ENCODE results near the gene FABP7. TPM values are rescaled to one million over a fixed set of nuclear protein-coding genes. Genes with fewer than 3 reads are reported as not detected.

FABP7 gene
- total and polyA plus RNA-seq, 2 of the 13 experiments (the other 11 are each of a cell fraction or from before 2014, with no cell fraction given), result not detected

- TF ChIP-seq ATF1 (CRISPR knock-in tag; IDR thresholded peaks at IDR 0.05) (no peak), ZNF563 (CRISPR knock-in tag; IDR thresholded peaks at IDR 0.05) (no peak), GATA4 (IDR thresholded peaks at IDR 0.05; ENCODE audit: borderline replicate concordance, low read depth) (peak; percentile 21; the same call in 1 of the 2 replicates), ZNF44 (CRISPR knock-in tag; IDR thresholded peaks at IDR 0.05) (0 out of 2 replicates have a peak, but pooled peaks have one; percentile 63), ZNF225 (CRISPR knock-in tag; IDR thresholded peaks at IDR 0.05) (no peak), ARNT2 (CRISPR knock-in tag; IDR thresholded peaks at IDR 0.05; ENCODE audit: low read depth) (peak; percentile 46; the same call in 1 of the 2 replicates), ZNF75D (CRISPR knock-in tag; IDR thresholded peaks at IDR 0.05; ENCODE audit: borderline replicate concordance) (no peak), ZSCAN30 (CRISPR knock-in tag; IDR thresholded peaks at IDR 0.05) (0 out of 2 replicates have a peak, but pooled peaks have one; percentile 75), MTA1 (CRISPR knock-in tag; IDR thresholded peaks at IDR 0.05; ENCODE audit: borderline replicate concordance) (no peak; the same call in 1 of the 2 replicates), RBM39 (IDR thresholded peaks at IDR 0.05; ENCODE audit: low read depth, low read length, poor library complexity, severe bottlenecking) (no peak), MLLT10 (CRISPR knock-in tag; IDR thresholded peaks at IDR 0.05) (no peak), RXRB (CRISPR knock-in tag; IDR thresholded peaks at IDR 0.05; ENCODE audit: borderline replicate concordance) (peak; percentile 97), ZNF253 (CRISPR knock-in tag; IDR thresholded peaks at IDR 0.05; ENCODE audit: borderline replicate concordance) (no peak), GPN1 (CRISPR knock-in tag; IDR thresholded peaks at IDR 0.05; ENCODE audit: borderline replicate concordance) (no peak), RBAK (CRISPR knock-in tag; IDR thresholded peaks at IDR 0.05) (no peak), ZNF740 (CRISPR knock-in tag; IDR thresholded peaks at IDR 0.05) (no peak), FOXO4 (CRISPR knock-in tag; conservative IDR thresholded peaks at IDR 0.05) (no peak)
- TF ChIP-seq, protein P1, sequence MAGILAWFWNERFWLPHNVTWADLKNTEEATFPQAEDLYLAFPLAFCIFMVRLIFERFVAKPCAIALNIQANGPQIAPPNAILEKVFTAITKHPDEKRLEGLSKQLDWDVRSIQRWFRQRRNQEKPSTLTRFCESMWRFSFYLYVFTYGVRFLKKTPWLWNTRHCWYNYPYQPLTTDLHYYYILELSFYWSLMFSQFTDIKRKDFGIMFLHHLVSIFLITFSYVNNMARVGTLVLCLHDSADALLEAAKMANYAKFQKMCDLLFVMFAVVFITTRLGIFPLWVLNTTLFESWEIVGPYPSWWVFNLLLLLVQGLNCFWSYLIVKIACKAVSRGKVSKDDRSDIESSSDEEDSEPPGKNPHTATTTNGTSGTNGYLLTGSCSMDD (CRISPR knock-in tag; IDR thresholded peaks at IDR 0.05), result no peak
- TF ChIP-seq, protein P2, sequence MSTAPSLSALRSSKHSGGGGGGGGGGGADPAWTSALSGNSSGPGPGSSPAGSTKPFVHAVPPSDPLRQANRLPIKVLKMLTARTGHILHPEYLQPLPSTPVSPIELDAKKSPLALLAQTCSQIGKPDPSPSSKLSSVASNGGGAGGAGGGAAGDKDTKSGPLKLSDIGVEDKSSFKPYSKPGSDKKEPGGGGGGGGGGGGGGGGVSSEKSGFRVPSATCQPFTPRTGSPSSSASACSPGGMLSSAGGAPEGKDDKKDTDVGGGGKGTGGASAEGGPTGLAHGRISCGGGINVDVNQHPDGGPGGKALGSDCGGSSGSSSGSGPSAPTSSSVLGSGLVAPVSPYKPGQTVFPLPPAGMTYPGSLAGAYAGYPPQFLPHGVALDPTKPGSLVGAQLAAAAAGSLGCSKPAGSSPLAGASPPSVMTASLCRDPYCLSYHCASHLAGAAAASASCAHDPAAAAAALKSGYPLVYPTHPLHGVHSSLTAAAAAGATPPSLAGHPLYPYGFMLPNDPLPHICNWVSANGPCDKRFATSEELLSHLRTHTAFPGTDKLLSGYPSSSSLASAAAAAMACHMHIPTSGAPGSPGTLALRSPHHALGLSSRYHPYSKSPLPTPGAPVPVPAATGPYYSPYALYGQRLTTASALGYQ (CRISPR knock-in tag; IDR thresholded peaks at IDR 0.05), result no peak
- TF ChIP-seq, protein P3, sequence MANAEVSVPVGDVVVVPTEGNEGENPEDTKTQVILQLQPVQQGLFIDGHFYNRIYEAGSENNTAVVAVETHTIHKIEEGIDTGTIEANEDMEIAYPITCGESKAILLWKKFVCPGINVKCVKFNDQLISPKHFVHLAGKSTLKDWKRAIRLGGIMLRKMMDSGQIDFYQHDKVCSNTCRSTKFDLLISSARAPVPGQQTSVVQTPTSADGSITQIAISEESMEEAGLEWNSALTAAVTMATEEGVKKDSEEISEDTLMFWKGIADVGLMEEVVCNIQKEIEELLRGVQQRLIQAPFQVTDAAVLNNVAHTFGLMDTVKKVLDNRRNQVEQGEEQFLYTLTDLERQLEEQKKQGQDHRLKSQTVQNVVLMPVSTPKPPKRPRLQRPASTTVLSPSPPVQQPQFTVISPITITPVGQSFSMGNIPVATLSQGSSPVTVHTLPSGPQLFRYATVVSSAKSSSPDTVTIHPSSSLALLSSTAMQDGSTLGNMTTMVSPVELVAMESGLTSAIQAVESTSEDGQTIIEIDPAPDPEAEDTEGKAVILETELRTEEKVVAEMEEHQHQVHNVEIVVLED (CRISPR knock-in tag; IDR thresholded peaks at IDR 0.05; ENCODE audit: borderline replicate concordance), result no peak
- TF ChIP-seq, protein P4, sequence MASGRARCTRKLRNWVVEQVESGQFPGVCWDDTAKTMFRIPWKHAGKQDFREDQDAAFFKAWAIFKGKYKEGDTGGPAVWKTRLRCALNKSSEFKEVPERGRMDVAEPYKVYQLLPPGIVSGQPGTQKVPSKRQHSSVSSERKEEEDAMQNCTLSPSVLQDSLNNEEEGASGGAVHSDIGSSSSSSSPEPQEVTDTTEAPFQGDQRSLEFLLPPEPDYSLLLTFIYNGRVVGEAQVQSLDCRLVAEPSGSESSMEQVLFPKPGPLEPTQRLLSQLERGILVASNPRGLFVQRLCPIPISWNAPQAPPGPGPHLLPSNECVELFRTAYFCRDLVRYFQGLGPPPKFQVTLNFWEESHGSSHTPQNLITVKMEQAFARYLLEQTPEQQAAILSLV (CRISPR knock-in tag; IDR thresholded peaks at IDR 0.05; ENCODE audit: borderline replicate concordance), result no peak
Measured at GRCh38 chr6:122790423-122791309, 11.2 kb downstream of the FABP7 start (continued).
